ENCODE results near the gene QRFP. TPM values are rescaled to one million over a fixed set of nuclear protein-coding genes. Genes with fewer than 3 reads are reported as not detected.

QRFP gene
- total RNA-seq, 1 experiment from 2014 or later, result not detected

DNA sequence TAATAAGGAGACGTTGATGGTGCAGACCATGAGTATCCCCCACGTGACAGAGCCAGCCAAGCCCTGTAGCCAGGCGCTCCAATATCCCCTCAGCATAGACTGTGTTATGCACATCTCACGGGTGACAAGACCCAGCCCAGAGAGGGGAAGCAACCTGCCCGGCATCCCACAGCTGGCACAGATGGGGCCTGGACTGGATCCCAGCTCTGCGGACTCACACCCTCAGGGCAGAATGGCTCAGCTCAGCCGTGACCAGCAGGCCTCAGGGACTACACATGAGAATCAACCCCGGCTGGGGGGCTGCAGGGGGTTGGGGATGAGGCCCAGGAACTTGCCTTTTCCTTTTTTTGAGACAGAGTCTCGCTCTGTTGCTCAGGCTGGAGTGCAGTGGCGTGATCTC is 30.7 kb upstream of the QRFP start:
- ChIA-PET CTCF (interaction anchor here (0.7 to 1.2 kb wide), 5 partner anchors 20 to 71 kb away, joined by 3 to 7 read pairs (median 3); no protein-coding TSS in a partner anchor), POLR2A (interaction anchor here (0.7 to 1.4 kb wide), 4 partner anchors 9 to 128 kb away, joined by 3 read pairs; no protein-coding TSS in a partner anchor)
- DNase-seq (ENCODE audit: unreplicated experiment), result peak; percentile 37
- intact Hi-C loops (cut with micrococcal nuclease), result no loop called here
- Mint-ChIP-seq H3K9me3 (ENCODE audit: unreplicated experiment) (no peaks in the 10 kb centered on the region), H3K27ac (ENCODE audit: low read depth, unreplicated experiment) (peak overlapping the region; percentile 84), H3K27me3 (ENCODE audit: insufficient read depth, unreplicated experiment) (peaks cover 11% of the 10 kb centered on the region), H3K4me1 (ENCODE audit: insufficient read depth, unreplicated experiment) (peaks cover 6% of the 10 kb centered on the region), H3K4me3 (ENCODE audit: unreplicated experiment) (no peak overlapping the region), H3K36me3 (ENCODE audit: insufficient read depth, unreplicated experiment) (no peaks in the 10 kb centered on the region)
- no TSS peak for BruUV-seq (replicated peaks)
- TF ChIP-seq, protein P1, sequence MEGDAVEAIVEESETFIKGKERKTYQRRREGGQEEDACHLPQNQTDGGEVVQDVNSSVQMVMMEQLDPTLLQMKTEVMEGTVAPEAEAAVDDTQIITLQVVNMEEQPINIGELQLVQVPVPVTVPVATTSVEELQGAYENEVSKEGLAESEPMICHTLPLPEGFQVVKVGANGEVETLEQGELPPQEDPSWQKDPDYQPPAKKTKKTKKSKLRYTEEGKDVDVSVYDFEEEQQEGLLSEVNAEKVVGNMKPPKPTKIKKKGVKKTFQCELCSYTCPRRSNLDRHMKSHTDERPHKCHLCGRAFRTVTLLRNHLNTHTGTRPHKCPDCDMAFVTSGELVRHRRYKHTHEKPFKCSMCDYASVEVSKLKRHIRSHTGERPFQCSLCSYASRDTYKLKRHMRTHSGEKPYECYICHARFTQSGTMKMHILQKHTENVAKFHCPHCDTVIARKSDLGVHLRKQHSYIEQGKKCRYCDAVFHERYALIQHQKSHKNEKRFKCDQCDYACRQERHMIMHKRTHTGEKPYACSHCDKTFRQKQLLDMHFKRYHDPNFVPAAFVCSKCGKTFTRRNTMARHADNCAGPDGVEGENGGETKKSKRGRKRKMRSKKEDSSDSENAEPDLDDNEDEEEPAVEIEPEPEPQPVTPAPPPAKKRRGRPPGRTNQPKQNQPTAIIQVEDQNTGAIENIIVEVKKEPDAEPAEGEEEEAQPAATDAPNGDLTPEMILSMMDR (IDR thresholded peaks at IDR 0.05; ENCODE audit: unreplicated experiment), result no peak

DNA sequence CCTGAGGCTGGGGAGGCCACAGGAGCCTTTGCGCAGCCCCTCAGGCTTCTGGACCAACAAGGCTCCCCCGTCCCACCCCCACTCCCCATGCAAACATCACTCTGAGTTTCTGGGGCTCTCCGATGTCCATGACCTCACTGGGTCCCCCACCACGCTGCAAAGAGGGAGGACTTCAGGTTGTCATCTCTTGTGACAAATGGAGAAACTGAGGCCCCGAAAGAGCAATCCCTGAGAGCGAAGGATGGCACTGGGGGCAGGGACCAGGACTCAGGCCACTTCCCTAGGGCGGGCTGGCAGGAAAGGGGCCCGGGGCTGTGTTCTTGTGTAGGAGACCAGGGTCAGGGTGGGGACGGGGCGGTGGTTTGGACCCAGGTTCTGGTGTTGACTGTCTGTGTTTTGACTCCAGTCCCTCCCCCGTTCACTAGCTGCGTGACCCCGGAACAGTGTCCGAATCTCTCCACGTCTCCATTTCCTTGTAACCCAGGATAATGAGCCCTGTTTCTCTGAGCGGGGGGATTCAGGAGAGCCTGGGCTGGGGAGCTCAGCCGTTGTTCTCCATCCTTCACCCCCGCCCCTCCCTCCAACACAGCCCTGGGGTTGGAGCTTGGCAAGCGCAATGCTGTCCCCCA is 28.6 kb upstream of the QRFP start:
- peaks cover 16% of the 10 kb centered on the region for H3K27me3 Mint-ChIP-seq (ENCODE audit: insufficient read depth, unreplicated experiment)
- peaks cover 6% of the 10 kb centered on the region for H3K4me1 Mint-ChIP-seq (ENCODE audit: insufficient read depth, unreplicated experiment)
- intact Hi-C loops (cut with micrococcal nuclease), result no loop called here
- H3K4me3 Mint-ChIP-seq (ENCODE audit: unreplicated experiment), result no peak overlapping the region
- no peaks in the 10 kb centered on the region for H3K9me3 Mint-ChIP-seq (ENCODE audit: unreplicated experiment)
- DNase-seq (ENCODE audit: unreplicated experiment), result no peak
- H3K36me3 Mint-ChIP-seq (ENCODE audit: insufficient read depth, unreplicated experiment), result no peaks in the 10 kb centered on the region
- TF ChIP-seq, protein P1 (IDR thresholded peaks at IDR 0.05; ENCODE audit: unreplicated experiment), result no peak
- no peak overlapping the region for H3K27ac Mint-ChIP-seq (ENCODE audit: low read depth, unreplicated experiment)
- POLR2A ChIA-PET, result no interaction called here
- no TSS peak for BruUV-seq (replicated peaks)
- CTCF ChIA-PET, result interaction anchor here (0.6 kb wide), 1 partner anchor 198 kb away, joined by 4 read pairs; no protein-coding TSS in a partner anchor

DNA sequence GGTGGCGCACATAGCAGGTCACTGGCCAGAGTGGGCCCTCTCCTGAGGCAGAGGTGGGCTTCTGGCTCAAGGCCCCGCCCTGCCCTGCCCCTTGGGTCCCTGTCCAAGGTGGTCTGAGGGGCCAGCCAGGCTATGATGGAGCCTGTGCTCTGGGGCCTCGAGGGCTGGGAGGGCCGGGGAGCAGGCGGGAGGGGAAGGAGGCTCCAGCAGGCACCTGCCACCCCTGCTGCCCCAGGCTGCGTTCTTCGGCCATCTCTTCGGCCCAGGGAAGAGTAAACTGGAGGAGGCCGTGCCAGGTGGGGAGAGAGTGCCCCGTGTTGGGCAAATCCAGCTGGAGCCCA is 27.8 kb upstream of the QRFP start:
- POLR2A ChIA-PET, result no interaction called here
- BruUV-seq (replicated peaks), result no TSS peak
- H3K27ac Mint-ChIP-seq (ENCODE audit: low read depth, unreplicated experiment), result no peak overlapping the region
- H3K4me1 Mint-ChIP-seq (ENCODE audit: insufficient read depth, unreplicated experiment), result peaks cover 6% of the 10 kb centered on the region
- intact Hi-C loops (cut with micrococcal nuclease), result no loop called here
- H3K27me3 Mint-ChIP-seq (ENCODE audit: insufficient read depth, unreplicated experiment), result peaks cover 16% of the 10 kb centered on the region
- TF ChIP-seq, protein P1 (IDR thresholded peaks at IDR 0.05; ENCODE audit: unreplicated experiment), result no peak
- no peaks in the 10 kb centered on the region for H3K9me3 Mint-ChIP-seq (ENCODE audit: unreplicated experiment)
- DNase-seq (ENCODE audit: unreplicated experiment), result no peak
- no peak overlapping the region for H3K4me3 Mint-ChIP-seq (ENCODE audit: unreplicated experiment)
- no peaks in the 10 kb centered on the region for H3K36me3 Mint-ChIP-seq (ENCODE audit: insufficient read depth, unreplicated experiment)
- CTCF ChIA-PET, result interaction anchor here (0.6 kb wide), 2 partner anchors 198 to 616 kb away, joined by 3 to 4 read pairs; no protein-coding TSS in a partner anchor

DNA sequence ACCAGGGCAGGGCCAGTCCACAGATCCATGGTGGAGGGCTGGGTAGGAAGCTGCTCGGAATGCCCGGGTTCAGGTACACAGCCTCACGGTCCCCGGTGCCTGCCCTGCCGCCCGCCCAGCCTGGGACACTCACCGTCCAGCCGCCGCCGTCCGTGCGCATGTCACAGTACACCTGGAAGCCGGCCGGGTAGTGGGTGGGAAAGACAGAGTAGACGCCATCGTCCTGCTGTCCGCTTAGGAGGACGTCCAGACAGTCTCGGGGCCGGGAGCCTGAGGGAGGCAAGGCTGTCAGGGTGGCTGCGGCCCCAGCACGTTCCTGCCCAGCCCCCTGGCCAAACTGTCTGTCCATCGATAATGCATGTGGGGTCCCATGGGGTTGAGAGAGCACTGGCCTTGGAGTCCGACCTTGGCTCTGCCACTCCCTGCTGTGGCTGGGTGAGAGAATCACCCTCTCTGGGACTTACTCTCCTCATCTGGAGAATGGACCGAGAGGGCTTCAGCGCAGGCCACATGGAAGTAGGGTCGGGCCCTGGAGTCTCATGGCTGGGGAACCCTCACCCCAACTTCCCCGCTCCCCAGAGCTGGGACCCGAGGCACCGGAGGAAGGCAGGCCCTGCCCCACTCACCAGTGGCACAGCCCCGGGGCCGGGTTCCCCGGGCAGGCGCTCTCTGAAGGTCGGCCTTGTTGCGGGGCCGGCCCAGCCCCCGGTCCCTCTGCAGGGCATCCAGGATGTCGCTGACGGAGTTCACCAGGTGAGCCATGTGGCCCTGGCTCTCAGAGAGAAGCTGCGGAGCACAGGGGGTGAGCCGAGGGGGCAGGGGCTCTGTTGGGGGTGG is 27.2 kb upstream of the QRFP start:
- Mint-ChIP-seq H3K4me3 (ENCODE audit: unreplicated experiment) (no peak overlapping the region), H3K27ac (ENCODE audit: low read depth, unreplicated experiment) (no peak overlapping the region), H3K9me3 (ENCODE audit: unreplicated experiment) (no peaks in the 10 kb centered on the region), H3K27me3 (ENCODE audit: insufficient read depth, unreplicated experiment) (peaks cover 16% of the 10 kb centered on the region), H3K36me3 (ENCODE audit: insufficient read depth, unreplicated experiment) (no peaks in the 10 kb centered on the region), H3K4me1 (ENCODE audit: insufficient read depth, unreplicated experiment) (peaks cover 6% of the 10 kb centered on the region)
- TF ChIP-seq, protein P1 (IDR thresholded peaks at IDR 0.05; ENCODE audit: unreplicated experiment), result no peak
- no peak for DNase-seq (ENCODE audit: unreplicated experiment)
- ChIA-PET POLR2A (no interaction called here), CTCF (interaction anchor here (0.6 kb wide), 1 partner anchor 615 kb away, joined by 3 read pairs; no protein-coding TSS in a partner anchor)
- intact Hi-C loops (cut with micrococcal nuclease), result no loop called here
- BruUV-seq (replicated peaks), result no TSS peak

Measured in MCF 10A (cell line).